ENCODE data around the gene JAGN1. TPM values are rescaled to one million over a fixed set of nuclear protein-coding genes. Genes with fewer than 3 reads are reported as not detected.

JAGN1 gene
- total RNA-seq, 4 donors from 2014 or later = 42.8 to 96.4 (median 67.0) TPM

GRCh38 chr3:9855594-9855993 lies 34.8 kb upstream of the JAGN1 start:
- DNase-seq (no peak), ATAC-seq (no peak)
- Histone ChIP-seq H3K27me3 (no peaks in the 10 kb centered on the region), H3K9me3 (no peaks in the 10 kb centered on the region), H3K4me1 (no peaks in the 10 kb centered on the region), H3K36me3 (no peaks in the 10 kb centered on the region), H3K27ac (no peak overlapping the region), H3K4me3 (no peak overlapping the region)
- no peak for TF ChIP-seq POLR2A (IDR thresholded peaks at IDR 0.05)
- TF ChIP-seq CTCF (IDR thresholded peaks at IDR 0.05 in 4 of 5, conservative IDR thresholded peaks at IDR 0.05 in 1 of 5) = no peak
- intact Hi-C loops (cut with DNase I; ENCODE audit: low total_unique reads) = no loop called here
- in situ Hi-C loops (cut with MboI; ENCODE audit: low sequenced_read_pairs in 4 of 4) = no loop called here

- Histone ChIP-seq H3K27me3 (no peaks in the 10 kb centered on the region), H3K4me1 (peaks cover 0 to 5% of the 10 kb centered on the region in 2 donors), H3K4me3 (no peak overlapping the region), H3K27ac (no peak overlapping the region), H3K9me3 (no peaks in the 10 kb centered on the region), H3K36me3 (no peaks in the 10 kb centered on the region)
- ATAC-seq = no peak
- TF ChIP-seq POLR2A (IDR thresholded peaks at IDR 0.05) = no peak
- TF ChIP-seq CTCF (IDR thresholded peaks at IDR 0.05 in 4 of 5, conservative IDR thresholded peaks at IDR 0.05 in 1 of 5) = no peak
- DNase-seq = no peak
- intact Hi-C loops (cut with DNase I; ENCODE audit: low total_unique reads) (no loop called here), in situ Hi-C loops (cut with MboI; ENCODE audit: low sequenced_read_pairs in 4 of 4) (no loop called here)
These were observed 30.8 kb upstream of the JAGN1 start for GRCh38 chr3:9859530-9860025.

GRCh38 chr3:9861201-9861600 lies 29.2 kb upstream of the JAGN1 start:
- in situ Hi-C loops (cut with MboI; ENCODE audit: low sequenced_read_pairs in 4 of 4) = no loop called here
- H3K4me3 ChIP-seq = no peak overlapping the region
- no peaks in the 10 kb centered on the region for H3K36me3 ChIP-seq
- ATAC-seq (no peak), DNase-seq (no peak)
- TF ChIP-seq CTCF (IDR thresholded peaks at IDR 0.05 in 4 of 5, conservative IDR thresholded peaks at IDR 0.05 in 1 of 5) (no peak), POLR2A (IDR thresholded peaks at IDR 0.05) (no peak)
- intact Hi-C loops (cut with DNase I; ENCODE audit: low total_unique reads) = no loop called here
- H3K4me1 ChIP-seq = peaks cover 0 to 7% of the 10 kb centered on the region in 2 donors
- no peak overlapping the region for H3K27ac ChIP-seq
- H3K9me3 ChIP-seq = no peaks in the 10 kb centered on the region
- no peaks in the 10 kb centered on the region for H3K27me3 ChIP-seq

- Histone ChIP-seq H3K36me3 (no peaks in the 10 kb centered on the region), H3K4me3 (no peak overlapping the region), H3K27ac (no peak overlapping the region), H3K27me3 (no peaks in the 10 kb centered on the region), H3K9me3 (no peaks in the 10 kb centered on the region), H3K4me1 (peaks cover 0 to 7% of the 10 kb centered on the region in 2 donors)
- no peak for TF ChIP-seq CTCF (IDR thresholded peaks at IDR 0.05 in 4 of 5, conservative IDR thresholded peaks at IDR 0.05 in 1 of 5)
- no peak for TF ChIP-seq POLR2A (IDR thresholded peaks at IDR 0.05)
- intact Hi-C loops (cut with DNase I; ENCODE audit: low total_unique reads) (loop anchor here (2.0 kb wide), 1 partner anchor 55 kb away; the partner anchor contains the start of gene IL17RC), in situ Hi-C loops (cut with MboI; ENCODE audit: low sequenced_read_pairs in 4 of 4) (no loop called here)
- DNase-seq = no peak
- no peak for ATAC-seq
These were observed 28.7 kb upstream of the JAGN1 start for GRCh38 chr3:9861626-9862130.
